ENCODE measurements around the gene TNNI2.
"Not testable (repeated sequence)": the region's sequence is repeated elsewhere in the genome, so short reads cannot be mapped to it uniquely, and the experiment has no call there.

The TNNI2 gene

DNA sequence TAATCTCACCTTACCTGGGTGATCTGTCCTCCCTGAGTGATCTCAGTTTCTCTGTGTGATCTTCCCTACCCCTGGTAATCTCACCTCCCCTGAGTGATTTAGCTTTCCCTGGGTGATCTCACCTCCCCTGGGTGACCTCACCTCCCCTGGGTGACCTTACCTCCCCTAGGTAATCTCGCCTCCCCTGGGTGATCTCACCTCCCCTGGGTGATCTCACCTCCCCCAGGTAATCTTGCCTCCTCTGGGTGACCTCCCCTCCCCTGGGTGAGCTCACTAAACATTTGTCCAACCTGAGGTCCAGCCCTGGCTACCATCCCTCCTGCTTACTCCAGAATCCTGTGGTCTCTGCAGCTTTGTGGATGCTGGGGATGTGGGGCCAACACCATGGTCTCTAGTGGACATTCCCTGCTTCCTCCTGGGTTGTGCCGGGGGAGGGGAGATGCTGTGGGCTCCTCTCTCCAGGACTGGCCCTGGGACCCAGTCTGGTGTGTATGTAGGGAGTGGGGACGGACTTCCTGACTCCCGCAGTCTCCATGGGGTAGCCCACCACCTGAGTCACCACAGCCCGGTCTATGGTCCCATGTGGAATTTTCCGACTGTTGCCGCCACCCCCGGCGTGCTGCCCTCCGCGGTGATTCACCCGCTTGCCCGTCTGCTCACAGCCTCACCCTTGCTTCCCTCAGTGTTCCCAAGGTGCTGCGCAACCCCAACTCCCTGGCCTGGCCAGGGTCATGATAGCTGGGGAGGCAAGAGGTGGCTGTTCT lies 24.0 kb downstream of the TNNI2 start:
- DNase-seq, result no peak

DNA sequence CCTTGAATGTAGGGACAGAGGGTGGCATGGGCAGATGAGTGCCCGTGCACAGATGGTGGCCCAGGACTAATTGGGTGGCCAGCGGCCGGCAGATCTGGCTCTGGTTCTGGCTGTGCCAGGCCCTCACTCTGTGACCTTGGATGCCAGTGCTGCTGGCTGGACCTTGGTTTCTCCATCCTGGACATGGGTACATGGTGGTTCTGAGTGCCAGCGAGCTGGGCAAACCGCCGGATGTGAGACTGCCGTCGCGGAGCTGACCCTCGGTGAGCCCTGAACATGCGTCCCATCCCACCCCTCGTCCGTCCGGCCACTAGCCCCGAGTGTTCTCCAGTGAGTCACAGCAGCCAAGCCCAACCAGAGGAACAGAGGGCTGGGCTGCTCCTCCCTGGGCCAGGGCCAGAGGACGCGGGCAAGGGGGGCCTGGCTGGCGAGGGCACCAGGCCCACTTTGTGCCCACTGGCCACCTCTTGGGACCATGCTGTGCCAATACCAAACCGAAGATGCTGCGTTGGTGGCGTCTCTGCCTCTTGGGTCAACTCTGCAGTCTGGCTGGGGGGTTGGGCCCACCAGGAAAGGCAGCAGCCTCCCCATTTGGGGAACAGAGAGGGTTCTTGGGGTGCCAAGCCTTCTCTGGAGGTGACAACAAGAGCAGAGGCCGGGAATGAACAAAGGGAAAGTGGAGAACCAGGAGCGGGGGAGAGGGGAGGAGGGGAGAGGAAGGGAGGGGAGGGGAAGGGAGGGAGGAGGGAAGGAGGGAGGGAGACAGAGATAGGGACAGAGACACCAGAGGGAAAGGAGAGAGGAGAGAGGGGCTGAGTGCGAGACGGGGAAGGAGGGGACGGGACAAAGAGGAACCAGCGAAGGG lies 24.8 kb downstream of the TNNI2 start:
- DNase-seq, result peak; percentile 42

DNA sequence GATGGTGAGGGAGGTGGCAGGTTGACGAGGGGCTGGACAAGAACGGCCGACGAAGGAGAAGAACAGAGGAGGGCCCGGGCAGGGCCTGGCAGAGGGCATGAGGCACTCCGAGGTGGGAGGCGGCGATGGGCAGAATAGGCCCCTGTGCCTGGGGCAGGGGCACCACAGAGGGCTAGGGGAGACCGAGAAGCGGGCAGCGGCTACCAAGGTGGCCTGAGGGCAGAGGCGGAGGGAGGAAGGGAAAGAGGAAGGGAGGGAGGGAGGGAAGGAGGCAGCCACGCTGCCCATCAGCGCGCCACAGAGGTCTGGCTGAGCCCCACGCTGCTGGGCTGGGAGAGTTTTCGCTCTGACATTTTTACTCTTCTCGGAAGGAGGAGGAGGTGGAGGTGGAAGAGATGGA lies 25.4 kb downstream of the TNNI2 start:
- DNase-seq, result no peak

DNA sequence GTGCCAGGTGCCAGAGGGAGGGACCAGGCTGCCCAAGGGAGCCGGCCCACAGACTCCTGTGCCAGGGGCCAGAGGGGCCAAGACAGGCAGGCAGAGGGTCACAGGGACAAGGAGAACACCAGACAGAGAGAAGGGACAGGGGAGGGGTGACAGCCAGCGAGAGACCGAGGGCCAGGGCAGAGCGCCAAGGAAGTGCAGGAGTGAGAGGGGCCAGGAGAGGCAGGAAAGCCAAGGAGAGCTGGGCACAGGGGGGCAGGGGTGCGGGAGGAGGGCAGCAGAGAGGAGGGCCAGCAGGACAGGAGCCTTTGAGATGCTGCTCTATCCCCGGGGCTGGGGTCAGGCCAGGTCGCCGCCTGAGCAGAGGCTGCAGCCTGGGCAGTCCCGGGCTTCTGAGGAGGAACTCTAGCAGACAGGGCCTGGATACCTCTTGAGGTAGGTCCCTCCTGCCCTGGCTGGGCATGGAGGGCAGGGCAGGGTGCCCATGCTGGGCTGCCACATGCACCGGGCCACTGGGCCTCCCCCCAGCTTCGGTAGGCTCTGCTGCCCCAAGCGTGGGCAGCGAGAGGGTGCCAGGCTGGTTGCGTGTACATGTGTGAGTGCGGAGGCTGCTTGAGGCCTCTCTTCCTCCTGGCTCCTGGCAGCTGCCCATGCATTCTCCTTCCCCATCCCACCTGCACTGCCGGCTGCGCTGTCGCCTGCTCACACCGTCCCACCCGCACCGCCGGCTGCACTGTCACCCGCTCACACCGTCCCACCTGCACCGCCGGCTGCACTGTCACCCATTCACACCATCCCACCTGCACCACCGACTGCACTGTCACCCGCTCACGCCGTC lies 26.3 kb downstream of the TNNI2 start:
- no peak for DNase-seq

DNA sequence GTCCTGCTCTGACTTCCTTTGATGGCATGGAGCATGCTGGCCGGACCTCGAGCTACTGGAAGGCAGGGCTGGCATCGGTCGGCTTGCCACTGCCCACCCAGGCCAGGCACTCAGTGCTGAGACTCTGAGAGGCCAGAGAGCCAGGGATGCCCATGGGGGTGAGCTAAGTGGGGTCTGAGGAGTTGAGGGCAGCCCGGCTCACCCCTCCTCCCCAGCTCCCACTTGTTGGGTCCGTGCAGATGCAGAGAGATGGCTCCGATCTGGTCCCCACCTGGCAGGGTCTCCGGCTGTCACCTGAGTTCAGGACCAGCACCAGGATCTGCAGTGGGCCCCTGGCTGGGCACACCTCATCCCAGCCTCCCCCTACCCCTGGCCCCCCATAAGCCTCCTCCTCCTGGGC lies 27.4 kb downstream of the TNNI2 start:
- DNase-seq, result no peak

DNA sequence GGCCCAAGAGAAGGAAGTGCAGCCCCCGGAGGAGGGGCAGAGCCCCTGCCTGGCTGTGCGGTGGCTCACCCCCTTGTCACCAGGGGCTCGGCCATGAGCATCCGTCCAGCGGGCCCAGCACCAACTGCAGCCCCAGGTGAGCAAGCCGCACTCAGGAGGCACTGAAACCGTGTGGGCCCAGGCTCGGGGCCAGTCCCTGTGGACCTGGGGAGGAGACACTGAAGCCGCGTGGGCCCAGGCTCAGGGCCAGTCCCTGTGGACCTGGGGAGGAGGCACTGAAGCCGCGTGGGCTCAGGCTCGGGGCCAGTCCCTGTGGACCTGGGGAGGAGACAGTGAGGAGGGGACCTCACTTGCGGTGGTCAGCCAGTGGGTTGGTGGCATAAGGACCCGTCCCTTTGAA lies 28.0 kb downstream of the TNNI2 start:
- no peak for DNase-seq

DNA sequence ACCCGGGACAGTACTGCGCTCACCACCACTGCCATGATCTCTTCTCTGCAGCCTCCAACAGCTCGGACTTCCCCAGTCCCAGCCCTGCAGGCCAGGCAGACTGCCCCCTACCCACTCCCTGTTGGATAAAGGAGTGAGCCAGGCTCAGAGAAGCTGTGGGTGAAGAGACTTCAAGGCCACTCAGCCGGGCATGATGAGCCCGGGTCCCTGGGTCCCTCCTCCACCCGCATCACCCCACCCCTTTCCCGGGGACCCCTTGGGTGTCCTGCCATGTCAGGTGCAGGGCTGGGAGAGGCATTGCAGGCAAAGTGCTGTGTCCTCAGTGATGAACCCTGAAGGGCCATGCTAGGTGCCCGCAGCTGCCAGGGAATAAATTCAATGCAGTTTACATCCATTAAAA lies 28.6 kb downstream of the TNNI2 start:
- DNase-seq, result no peak

DNA sequence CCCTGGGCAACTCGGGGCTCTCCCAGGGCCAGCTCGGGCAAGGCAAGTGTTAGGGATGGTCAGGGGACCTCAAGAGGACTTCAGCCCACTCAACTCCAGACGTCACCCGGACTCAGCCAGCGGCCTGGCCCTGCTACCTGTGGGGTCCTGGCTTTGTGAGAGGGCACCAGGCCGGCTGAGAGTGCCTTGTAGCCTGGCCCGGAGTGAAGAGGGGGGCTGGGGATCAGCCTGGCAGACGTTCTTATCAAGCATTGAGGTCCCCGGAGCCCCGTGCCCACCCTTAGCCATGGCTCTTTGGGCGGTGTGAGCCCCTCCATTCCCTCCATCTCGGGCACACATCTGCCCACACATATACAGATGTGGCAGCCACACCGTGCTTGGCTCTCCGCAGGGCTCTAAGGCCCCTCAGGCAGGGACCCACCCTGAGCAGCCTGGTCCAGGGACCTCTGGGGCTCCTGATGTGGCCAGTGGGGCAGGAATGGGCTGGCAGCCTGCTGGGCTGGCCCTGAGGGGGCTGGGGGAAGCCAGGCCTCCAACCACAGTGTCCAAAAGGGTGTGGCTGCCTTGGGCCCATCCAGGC lies 29.4 kb downstream of the TNNI2 start:
- no peak for DNase-seq

DNA sequence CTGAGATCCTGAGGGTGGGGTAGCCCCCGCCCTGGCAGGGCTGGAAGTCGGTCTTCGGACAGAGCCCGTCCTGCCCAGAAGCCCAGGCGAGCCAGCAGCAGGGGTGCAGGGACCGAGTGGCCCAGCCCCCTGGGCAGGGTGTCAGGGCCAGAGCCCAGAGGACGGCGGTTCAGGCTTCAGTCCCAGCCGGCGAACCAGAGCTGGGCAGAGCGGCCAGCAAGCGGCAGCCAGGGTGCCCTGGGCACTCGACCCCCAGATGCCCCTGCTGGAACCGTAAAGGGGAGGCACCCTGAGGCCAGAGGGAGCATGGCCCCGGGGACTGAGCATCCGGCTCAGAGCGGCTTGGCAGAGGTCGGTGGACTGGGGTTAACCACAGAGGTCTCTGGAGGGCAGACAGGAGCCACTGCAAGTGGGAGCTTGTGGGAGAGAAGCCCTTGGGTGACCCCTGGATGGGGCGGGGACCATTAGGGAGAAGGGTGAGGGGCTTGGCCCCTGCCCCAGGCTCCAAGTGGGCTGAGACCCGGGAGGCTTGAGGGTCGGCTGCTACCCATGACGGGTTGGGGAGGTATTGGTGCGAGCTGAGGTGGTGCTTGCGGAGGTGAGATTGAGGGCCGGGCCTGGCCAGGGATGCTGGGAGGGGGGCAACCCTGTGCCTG lies 30.0 kb downstream of the TNNI2 start:
- no peak for DNase-seq

DNA sequence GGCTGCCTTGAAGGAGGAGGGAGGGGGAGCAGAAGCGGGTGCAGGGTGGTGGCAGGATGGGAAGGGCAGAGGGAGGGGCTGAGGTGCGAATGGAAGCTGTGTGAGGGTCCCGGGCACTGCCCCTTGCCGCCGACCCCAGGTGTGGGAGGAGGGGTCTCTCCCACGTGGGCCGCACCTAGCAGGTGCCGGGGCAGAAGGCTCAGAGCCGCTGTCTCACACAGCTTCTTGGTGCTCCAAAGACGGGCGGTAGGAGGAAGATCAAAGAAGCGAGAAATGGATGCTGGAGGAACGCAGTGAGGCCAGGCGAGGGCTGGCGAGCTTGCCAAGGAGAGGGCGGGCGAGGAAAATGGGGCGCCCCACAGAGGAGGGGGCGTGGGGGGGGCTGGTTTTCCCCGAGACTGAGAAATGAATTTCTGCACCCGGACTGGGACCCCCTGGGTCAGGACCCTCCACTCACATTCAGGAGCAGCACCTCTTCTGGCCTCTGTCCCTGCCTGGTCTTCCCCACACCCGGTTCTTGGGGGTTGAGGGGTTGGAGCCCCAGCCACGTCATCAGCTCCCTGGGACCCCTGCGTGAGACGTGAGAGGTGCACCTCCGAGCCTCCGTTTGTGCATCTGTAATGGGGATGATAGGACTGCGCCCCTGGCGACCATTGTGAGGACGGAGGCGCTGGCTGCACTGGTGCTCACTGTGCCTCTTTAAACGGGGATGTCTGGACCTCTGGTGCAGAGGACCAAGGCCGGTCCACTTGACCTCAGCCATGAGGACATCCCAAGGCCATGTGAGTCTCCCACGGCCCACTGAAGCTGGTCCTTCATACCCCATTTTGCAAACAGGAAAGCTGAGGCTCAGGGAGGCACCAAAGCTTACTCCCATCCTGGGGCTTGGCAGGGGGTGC lies 30.9 kb downstream of the TNNI2 start:
- no peak for DNase-seq

DNA sequence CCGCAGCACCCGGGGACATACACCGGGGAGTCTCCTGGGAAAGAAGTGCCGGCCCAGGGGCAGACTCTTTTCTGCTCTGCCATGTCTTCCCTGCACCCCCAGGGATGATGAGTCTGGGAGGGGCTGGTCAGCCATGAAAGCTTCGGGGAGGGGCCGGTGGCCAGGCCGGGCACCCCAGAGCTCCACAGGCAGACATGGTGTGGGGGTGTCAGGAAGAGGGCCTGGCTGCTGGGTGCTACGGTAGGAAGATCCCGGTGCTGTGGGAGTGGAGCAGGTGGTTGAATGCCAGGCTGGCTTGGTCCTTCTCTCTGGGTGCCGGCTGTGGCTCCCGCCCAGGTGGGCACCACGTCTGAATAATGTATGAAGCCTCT lies 31.5 kb downstream of the TNNI2 start:
- DNase-seq, result no peak

DNA sequence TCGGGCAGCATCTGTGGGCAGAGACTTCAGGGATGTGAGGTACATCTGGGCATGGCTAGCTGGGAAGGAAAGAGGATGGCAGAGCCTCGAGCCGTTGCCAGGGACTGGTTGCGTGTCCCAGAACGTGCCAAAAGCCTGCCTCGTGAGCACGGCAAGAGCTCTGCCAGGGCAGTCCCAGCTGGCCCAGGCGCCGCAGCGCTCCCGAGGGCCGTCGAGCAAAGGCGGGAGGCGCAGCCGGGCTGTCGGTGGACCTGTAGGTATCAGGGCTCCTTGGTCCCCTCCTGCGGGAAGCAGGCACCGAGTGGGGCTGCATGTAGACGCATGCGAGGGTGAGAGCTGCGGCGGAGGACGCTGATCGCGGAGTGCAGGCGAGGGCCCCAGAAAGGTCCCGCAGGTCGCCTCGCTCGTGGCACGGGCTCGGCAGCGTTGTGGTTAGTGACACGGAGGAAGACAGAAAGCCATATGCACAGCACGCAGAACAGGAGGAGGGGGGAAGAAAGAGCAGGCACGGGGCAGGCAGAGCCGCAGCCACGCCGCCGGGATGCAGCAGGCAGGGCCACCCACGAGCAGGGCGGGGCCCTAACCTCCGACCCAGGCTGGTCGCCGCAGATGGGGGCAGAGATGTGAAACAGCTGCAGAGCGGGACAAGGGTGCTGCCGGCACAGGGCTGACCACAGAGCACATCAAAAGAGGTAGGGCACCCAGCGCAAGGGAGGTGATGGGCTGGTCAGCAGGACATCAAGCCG lies 32.1 kb downstream of the TNNI2 start:
- peak; percentile 44 for DNase-seq

DNA sequence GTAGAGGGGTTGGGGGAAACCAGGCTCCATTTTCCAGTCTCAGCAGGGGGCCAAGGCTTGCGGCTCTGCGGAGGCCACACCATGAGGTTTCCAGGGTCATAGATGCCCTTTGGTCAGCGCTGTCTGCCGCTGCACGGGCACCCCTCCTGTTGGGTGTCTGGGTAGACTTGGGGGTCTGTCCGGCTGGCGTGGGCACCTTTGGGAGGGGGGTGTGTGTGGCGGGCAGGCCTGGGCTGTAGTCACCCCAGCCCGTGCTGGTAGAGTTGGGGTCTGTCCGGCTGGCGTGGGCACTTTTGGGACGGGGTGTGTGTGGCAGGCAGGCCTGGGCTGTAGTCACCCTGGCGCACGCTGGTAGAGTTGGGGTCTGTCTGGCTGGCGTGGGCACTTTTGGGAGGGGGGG lies 32.8 kb downstream of the TNNI2 start:
- no peak for DNase-seq

DNA sequence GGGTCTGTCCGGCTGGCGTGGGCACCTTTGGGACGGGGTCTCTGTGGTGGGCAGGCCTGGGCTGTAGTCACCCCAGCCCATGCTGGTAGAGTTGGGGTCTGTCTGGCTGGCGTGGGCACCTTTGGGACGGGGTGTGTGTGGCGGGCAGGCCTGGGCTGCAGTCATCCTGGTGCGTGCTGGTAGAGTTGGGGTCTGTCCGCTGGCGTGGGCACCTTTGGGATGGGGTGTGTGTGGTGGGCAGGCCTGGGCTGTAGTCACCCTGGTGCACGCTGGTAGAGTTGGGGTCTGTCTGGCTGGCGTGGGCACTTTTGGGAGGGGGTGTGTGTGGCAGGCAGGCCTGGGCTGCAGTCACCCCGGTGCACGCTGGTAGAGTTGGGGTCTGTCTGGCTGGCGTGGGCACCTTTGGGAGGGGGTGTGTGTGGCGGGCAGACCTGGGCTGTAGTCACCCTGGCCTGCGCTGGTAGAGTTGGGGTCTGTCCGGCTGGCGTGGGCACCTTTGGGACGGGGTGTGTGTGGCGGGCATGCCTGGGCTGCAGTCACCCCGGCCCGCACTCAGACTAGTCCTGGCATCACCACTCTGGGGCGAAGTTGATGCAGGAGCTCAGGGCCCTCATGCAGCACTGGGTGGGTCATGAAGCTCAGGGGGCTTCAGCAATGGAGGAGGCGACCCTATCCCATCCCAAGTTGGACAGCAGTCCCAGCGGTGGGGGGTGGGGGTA lies 33.6 kb downstream of the TNNI2 start:
- no peak for DNase-seq

DNA sequence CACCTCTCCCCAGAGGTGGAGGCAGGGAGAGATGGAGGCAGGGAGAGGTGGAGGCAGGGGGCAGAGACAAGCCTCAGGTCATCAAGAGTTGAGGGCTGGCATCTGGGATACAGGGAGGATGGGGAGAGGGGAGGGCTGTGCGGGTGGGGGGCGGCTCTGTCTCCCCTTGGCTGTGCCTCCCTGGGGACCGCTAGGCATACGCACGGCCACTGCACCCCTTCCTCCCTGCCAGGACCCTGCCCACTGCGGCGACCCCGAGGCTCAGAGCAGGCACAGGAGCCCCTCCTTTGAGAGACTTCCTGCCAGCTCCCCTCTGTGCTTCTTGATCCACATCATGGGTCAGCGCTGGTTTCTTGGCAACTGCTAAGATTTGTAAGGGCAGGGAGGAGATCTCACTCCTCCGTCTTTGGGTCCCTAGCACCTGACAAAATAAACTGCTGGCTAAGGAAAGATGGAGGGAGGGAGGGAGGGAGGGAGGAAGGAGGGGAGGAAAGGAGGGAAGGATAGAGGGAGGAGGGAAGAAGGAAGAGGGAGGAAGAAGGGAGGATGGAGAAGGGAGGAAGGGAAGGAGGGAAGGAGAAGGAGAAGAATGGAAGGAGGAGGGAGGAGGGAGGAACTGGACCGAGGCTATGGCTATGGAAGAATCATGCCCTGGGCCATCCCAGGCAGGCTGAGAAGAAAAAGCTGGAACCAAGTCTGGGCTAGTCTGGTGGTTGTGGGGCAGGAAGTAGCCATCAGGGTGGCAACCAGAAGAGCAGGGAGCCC lies 34.4 kb downstream of the TNNI2 start:
- DNase-seq, result no peak

DNA sequence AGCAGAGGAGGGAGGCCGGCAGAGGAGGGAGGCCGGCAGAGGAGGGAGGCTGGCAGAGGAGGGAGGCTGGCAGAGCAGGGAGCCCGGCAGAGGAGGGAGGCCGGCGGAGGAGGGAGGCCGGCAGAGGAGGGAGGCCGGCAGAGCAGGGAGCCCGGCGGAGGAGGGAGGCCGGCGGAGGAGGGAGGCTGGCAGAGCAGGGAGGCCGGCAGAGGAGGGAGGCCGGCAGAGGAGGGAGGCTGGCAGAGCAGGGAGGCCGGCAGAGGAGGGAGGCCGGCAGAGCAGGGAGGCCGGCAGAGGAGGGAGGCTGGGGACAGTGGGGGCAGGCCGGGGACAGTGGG lies 35.0 kb downstream of the TNNI2 start:
- not testable (repeated sequence) for DNase-seq

DNA sequence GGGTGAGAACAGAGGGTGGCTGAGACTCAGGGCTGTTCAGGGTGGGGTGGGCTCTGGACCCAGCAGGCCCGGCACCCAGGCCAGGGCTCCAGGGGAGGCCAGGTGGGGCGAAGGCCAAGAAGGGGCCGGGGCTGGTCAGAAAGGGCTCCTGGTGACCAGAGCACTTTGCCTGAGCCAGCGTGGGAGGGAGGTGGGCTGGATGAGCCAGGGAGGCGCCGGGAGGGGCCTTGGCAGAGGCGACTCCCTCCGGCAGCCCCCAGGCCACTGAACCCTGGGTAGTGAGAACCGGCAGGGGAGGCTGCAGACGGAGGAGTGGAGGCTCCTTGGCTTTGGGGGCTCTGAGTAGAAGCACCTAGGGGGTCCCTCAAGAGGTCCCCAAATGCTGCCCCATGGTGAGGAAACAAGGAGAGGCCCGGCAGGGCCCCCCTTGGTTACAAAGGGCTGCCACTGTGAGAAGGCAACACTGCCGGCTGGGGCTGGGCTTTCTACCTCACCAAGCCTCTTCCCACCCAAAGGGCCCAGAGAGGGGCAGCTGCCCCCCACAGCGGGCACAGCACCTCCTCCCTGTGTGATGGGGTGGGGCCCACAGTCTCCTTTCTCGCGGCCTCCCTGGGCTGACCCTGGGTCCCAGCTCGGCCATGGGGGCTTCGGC lies 35.8 kb downstream of the TNNI2 start:
- not testable (repeated sequence) for DNase-seq

DNA sequence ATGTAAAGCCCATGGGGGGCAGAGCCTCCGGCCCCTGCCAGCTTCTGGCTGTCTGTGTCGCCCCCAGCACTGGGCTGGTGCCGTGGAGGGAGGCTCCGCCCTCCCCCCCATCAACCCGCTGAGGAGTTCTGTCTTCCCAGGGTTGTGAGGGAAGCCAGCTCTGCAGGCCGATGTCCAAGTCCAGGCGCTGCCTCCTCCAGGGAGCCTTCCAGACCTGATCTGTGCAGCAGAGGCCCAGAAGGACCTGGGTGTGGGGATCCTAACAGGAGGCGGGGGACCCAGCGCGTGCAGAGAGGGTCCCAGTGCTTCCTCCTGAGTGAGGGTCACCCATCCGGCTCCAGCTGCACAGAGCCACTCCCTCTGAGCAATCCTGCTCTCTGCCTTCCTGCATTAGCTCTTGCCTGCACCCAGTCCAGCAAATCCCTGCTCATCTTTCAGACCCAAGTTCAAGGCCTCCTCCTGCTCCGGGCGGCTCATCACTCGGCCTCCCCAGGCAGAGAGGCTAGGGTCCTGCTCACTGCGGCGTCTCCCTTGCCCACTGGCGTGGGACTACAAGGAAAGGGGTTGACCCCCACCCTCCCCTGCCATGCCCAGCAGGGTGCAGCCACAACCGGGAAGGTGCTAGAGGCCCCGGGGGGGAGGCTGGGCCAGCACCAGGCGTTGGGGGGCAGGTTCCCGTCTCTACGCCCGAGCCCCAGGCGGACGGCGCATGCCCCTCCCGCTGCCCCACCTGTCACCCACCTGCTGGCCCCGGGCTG lies 36.5 kb downstream of the TNNI2 start:
- no peak for DNase-seq

Measured in retina (tissue), 1 donor.